ENCODE measurements around the gene AGAP1.
A peak's percentile ranks its signal among the peaks of the same experiment; 100 is the strongest.

AGAP1 gene

DNA sequence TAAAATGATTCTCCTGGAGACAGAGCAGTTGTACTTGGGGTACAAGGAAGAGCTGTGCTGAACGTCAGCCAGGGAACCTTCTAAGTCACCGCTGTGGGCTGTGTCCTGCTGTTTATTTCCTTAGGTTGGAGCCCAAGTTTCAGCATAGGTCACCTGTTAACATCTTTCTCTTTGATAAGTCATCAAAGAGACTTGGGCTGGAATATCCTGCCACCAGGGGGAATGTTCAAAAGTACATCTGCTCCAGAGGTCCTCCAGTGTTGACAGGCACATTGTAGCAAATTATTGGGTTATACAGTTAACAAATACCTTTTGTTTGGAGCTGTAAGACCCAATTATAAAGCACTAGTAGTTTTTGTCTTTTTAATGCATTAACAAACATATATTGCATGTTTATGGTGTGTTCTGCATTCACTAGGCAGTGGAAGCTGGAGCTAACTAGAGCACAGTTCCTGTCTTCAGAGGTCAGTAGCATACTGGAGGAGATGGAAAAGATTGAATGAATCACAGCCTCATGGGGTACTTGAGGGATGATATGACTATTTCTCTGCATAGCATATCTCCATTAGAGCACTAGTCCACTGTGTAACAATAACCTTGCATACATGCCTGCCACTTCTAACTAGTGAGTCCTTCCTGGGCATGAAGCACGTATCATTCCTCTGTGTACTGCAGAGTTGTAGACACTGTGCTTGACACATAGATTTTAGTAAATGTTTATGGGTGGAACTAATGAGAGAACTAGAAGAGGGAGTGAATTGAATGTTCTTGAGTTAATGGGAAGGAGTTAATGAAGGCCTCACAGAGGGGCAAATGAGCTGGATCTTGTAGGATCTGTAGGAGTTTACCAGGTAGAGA is 182.1 kb downstream of the AGAP1 start:
- no peaks in the 10 kb centered on the region for H3K9me3 ChIP-seq
- H3K4me3 ChIP-seq: no peak overlapping the region
- no peak overlapping the region for H3K27ac ChIP-seq
- no peak for TF ChIP-seq Cebpa-rat (IDR thresholded peaks at IDR 0.05)
- H3K9ac ChIP-seq: no peak overlapping the region; the same call in 1 of the 2 replicates
- peaks cover 97% of the 10 kb centered on the region for H3K4me1 ChIP-seq
- H3K36me3 ChIP-seq: no peaks in the 10 kb centered on the region
- H3K4me2 ChIP-seq: peak overlapping the region; percentile 69
- H4K20me1 ChIP-seq: peaks cover 100% of the 10 kb centered on the region
- H3K27me3 ChIP-seq: no peaks in the 10 kb centered on the region

DNA sequence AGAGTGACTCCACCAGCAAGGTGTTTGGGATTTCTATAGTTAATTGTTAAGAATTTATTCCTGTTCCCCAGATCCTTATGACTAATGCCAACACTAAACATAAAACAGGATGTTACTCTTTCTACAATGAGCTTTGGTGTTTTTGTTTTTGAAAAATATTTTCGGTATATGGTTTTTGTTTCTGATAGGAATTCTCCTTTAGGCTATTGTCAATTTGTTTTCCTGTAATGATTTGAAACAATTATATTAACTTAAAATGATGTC is 182.6 kb downstream of the AGAP1 start:
- H3K27me3 ChIP-seq: no peaks in the 10 kb centered on the region
- H3K9me3 ChIP-seq: no peaks in the 10 kb centered on the region
- H3K4me3 ChIP-seq: no peak overlapping the region
- H3K4me2 ChIP-seq: peak overlapping the region; percentile 69
- H3K27ac ChIP-seq: no peak overlapping the region
- H3K36me3 ChIP-seq: no peaks in the 10 kb centered on the region
- H4K20me1 ChIP-seq: peaks cover 100% of the 10 kb centered on the region
- H3K9ac ChIP-seq: no peak overlapping the region
- TF ChIP-seq Cebpa-rat (IDR thresholded peaks at IDR 0.05): no peak
- H3K4me1 ChIP-seq: peaks cover 97% of the 10 kb centered on the region

DNA sequence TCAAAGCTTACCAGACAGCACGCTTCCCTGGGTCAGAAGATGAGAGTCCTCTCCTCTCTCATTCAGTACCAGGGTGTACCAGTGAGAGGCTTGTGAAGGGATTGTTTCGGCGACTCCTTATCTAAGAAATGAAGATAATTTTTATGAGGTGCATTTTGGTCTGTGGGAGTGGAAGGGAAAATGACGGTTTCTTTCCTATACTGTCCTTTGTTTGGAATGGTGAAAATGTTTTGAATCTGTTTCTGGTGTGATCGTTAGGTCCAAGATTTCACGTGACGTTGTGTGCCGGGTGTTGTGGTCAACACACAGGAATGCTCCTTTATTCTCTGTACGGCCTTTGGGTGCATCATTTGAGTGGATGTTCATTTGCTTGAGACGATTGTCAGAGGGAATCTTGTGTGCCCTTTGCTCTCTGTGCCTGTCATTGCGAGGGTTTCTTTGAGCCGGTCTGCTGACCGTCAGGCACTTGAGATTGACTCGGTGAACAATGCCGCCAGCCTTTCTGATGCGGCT is 183.5 kb downstream of the AGAP1 start:
- Histone ChIP-seq H3K4me2 (no peak overlapping the region), H3K36me3 (no peaks in the 10 kb centered on the region), H3K27ac (no peak overlapping the region), H3K9ac (no peak overlapping the region), H4K20me1 (peaks cover 100% of the 10 kb centered on the region), H3K4me1 (peaks cover 97% of the 10 kb centered on the region), H3K27me3 (no peaks in the 10 kb centered on the region), H3K4me3 (no peak overlapping the region), H3K9me3 (no peaks in the 10 kb centered on the region)
- TF ChIP-seq Cebpa-rat (IDR thresholded peaks at IDR 0.05): no peak

DNA sequence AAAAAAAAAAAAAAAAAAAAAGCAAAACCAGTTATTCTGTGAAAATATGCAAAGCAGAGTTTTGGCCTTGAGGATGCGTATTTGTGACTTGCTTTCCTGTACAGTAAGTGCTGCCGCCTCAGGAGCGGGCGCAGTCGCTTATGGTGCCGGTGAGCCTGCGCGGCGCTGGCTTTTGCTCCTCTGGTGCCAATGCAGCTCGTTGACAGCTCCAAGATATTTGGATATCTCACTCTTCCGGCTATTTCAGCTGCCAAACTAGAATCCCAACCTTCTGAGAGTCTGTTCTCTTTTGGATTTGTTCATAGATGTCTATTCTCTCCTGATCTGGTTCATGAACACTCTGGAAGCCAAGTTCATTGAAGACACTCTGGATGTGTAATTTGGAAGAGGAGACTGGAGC is 184.1 kb downstream of the AGAP1 start:
- TF ChIP-seq Cebpa-rat (IDR thresholded peaks at IDR 0.05): no peak
- H3K4me3 ChIP-seq: no peak overlapping the region

DNA sequence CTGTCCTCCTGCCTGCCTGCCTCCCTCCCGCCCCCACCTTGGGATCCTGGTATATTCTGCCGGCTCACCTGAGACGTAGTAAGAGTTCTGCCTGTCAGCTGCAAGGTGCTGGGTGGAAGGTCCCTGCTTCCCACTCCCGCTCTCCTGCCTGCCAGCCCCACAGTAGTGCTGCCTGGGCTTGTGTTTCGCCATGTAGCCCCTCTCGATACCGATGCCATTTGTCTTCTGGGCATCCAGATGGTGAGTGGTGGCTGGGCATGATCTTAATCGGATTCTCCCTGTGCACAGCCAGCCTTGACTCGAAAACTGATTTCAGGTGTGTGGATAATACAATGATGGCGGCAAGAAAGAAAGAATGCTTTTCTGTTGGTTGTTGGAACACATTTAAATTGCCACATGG is 184.9 kb downstream of the AGAP1 start:
- Histone ChIP-seq H3K4me2 (peak overlapping the region; percentile 19; the same call in 1 of the 2 replicates), H3K27me3 (no peaks in the 10 kb centered on the region), H3K36me3 (no peaks in the 10 kb centered on the region), H3K4me1 (peaks cover 91% of the 10 kb centered on the region), H3K9me3 (no peaks in the 10 kb centered on the region), H3K9ac (no peak overlapping the region), H4K20me1 (peaks cover 94% of the 10 kb centered on the region), H3K27ac (no peak overlapping the region), H3K4me3 (no peak overlapping the region)
- TF ChIP-seq Cebpa-rat (IDR thresholded peaks at IDR 0.05): no peak

More for the DNA sequence above, 184.1 kb downstream of the AGAP1 start:
- H3K9me3 ChIP-seq: no peaks in the 10 kb centered on the region
- no peak overlapping the region for H3K9ac ChIP-seq
- H3K27me3 ChIP-seq: no peaks in the 10 kb centered on the region
- H3K36me3 ChIP-seq: no peaks in the 10 kb centered on the region
- peaks cover 97% of the 10 kb centered on the region for H3K4me1 ChIP-seq
- H3K27ac ChIP-seq: no peak overlapping the region
- peaks cover 100% of the 10 kb centered on the region for H4K20me1 ChIP-seq
- H3K4me2 ChIP-seq: no peak overlapping the region

DNA sequence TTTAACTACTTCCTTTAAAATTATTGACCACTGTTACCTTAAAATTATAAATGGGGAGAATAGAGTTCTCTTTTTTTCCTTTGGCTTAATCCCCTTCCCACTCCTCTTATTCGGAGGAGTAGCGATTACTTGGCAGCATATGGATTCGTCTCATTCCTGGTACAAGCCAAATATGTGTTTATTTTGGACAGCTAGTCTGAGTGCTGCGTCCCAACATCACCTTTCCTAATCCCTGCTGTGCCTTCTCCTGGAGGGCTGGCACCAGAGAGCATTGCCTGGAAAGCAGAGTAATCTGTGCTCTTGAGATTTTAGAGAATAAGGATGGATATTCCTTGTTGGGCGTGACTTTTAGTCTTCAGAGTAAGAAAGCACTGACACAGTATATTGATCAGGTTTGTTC is 185.6 kb downstream of the AGAP1 start:
- H3K4me2 ChIP-seq: peak overlapping the region; percentile 19; the same call in 1 of the 2 replicates
- H3K36me3 ChIP-seq: no peaks in the 10 kb centered on the region
- H4K20me1 ChIP-seq: peaks cover 92% of the 10 kb centered on the region
- H3K4me1 ChIP-seq: peaks cover 90% of the 10 kb centered on the region
- no peak overlapping the region for H3K27ac ChIP-seq
- no peak for TF ChIP-seq Cebpa-rat (IDR thresholded peaks at IDR 0.05)
- no peaks in the 10 kb centered on the region for H3K27me3 ChIP-seq
- no peaks in the 10 kb centered on the region for H3K9me3 ChIP-seq
- H3K4me3 ChIP-seq: no peak overlapping the region
- H3K9ac ChIP-seq: no peak overlapping the region

DNA sequence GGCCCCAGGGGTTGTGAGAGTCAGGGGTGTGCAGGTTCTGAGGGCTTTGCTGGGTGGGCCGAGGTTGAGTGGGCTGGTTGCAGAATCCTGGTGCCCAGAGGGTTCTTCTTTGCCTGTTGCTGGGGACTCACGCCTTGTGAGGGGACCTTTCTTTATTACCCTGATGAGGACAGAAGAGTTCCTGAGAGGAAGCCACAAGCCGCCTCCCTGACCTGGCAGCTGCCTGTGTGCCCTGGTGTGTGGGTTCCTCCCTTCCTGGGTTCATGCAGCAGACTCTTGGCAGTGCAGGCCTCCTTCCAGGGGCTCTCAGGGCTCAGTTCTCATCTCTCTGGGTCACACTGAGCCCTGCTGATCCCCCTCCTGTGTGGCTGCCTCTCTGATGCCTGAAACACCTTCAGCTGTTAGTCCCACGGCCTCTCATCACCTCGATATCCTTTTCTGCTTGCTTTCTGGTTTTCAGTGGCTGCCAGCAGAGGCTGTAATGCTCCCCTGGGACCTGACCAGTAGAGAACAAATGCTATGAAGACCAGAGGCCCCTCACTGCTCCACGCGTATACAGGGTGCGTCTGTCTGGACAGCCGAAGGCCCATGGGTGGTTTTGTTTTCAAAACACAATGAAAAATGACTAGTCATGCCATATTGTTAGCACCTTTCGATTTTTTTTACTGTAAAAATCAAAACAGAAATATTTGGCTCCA is 191.3 kb downstream of the AGAP1 start:
- TF ChIP-seq Cebpa-rat (IDR thresholded peaks at IDR 0.05): no peak
- Histone ChIP-seq H3K9me3 (no peaks in the 10 kb centered on the region), H3K27ac (peak overlapping the region; percentile 57), H3K9ac (peak overlapping the region; percentile 60), H3K36me3 (peaks cover 9% of the 10 kb centered on the region), H4K20me1 (peaks cover 83% of the 10 kb centered on the region), H3K4me1 (peaks cover 80% of the 10 kb centered on the region), H3K27me3 (no peaks in the 10 kb centered on the region), H3K4me3 (peak overlapping the region; percentile 40; the same call in 1 of the 2 replicates), H3K4me2 (peak overlapping the region; percentile 90)

DNA sequence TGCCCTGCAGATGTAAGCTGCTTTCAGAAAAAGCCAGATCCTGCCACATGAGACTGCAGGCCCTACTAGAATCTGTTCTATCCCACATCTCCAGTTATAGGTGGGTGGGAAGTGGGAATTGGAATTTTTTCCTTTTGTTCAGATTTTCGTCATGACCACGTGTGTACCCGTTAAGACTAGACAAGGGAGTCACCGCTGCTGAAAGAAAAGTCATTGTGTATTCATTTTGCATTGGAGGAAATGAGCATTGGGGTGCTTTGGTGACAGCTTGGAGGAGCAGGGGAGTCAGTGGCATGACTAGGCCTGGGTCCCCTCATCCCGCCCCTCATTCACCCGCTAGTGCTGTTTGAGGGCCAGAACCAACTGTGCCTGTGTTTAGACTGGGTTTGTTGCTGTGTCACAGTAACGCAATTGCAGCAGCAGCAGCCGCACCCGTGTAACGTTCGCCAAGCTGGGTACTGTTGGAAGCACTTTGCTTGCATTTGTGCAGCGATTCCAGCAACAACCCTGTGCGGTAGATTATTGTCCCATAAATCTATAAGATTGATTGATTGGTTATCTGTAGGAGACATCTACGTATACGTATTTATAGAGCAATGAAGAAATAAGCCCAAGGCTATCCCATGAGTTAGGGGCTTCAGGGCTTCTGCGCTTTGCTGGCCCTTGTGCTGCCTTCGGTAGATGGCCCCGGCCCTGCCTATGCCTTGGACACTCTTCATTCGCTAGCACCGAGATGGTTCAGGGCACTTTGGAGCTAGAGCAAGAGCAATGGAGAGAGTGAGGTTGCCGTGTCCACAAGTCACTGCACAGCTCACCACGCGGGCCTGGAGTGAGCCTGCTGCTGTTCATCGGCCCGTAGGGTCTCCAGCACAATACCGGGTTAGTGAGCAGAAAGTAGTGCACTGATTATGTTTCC is 194.9 kb downstream of the AGAP1 start:
- Histone ChIP-seq H3K36me3 (peaks cover 9% of the 10 kb centered on the region), H3K9me3 (no peaks in the 10 kb centered on the region), H3K9ac (no peak overlapping the region), H4K20me1 (peaks cover 90% of the 10 kb centered on the region), H3K4me3 (no peak overlapping the region), H3K4me2 (no peak overlapping the region), H3K4me1 (peaks cover 86% of the 10 kb centered on the region), H3K27me3 (no peaks in the 10 kb centered on the region), H3K27ac (no peak overlapping the region)
- no peak for TF ChIP-seq Cebpa-rat (IDR thresholded peaks at IDR 0.05)

DNA sequence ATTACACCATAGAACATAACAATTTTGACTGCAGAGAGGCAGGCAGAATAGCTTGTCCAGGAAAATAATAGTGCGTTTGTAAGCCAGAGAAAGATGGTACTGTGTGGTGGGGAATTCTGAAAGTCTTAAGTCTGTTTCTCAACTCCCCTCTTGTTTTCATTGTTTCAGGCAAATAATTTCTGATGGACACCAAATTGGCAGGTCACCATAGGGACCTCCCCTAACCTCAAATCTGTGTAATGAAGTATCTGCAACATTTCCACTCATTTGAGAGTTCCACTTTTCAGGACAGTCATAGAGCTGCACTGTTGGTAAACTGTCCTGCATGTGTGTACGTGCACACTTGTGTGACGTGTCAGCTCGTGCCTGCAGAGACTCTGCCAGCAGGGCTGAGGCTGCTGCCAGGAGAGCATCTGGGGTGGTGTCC is 195.6 kb downstream of the AGAP1 start:
- TF ChIP-seq Cebpa-rat (IDR thresholded peaks at IDR 0.05): no peak
- H3K4me3 ChIP-seq: no peak overlapping the region
- peaks cover 91% of the 10 kb centered on the region for H4K20me1 ChIP-seq
- H3K27me3 ChIP-seq: no peaks in the 10 kb centered on the region
- no peak overlapping the region for H3K27ac ChIP-seq
- peaks cover 87% of the 10 kb centered on the region for H3K4me1 ChIP-seq
- H3K4me2 ChIP-seq: no peak overlapping the region
- H3K9me3 ChIP-seq: no peaks in the 10 kb centered on the region
- H3K36me3 ChIP-seq: peaks cover 9% of the 10 kb centered on the region
- H3K9ac ChIP-seq: no peak overlapping the region
